Measurements from ENCODE around the gene CSTF2. TPM values are rescaled to one million over a fixed set of nuclear protein-coding genes. Genes with fewer than 3 reads are reported as not detected.

CSTF2 gene, protein sequence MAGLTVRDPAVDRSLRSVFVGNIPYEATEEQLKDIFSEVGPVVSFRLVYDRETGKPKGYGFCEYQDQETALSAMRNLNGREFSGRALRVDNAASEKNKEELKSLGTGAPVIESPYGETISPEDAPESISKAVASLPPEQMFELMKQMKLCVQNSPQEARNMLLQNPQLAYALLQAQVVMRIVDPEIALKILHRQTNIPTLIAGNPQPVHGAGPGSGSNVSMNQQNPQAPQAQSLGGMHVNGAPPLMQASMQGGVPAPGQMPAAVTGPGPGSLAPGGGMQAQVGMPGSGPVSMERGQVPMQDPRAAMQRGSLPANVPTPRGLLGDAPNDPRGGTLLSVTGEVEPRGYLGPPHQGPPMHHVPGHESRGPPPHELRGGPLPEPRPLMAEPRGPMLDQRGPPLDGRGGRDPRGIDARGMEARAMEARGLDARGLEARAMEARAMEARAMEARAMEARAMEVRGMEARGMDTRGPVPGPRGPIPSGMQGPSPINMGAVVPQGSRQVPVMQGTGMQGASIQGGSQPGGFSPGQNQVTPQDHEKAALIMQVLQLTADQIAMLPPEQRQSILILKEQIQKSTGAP
- total RNA-seq = 16.4 and 26.8 TPM in 2 replicates

DNA sequence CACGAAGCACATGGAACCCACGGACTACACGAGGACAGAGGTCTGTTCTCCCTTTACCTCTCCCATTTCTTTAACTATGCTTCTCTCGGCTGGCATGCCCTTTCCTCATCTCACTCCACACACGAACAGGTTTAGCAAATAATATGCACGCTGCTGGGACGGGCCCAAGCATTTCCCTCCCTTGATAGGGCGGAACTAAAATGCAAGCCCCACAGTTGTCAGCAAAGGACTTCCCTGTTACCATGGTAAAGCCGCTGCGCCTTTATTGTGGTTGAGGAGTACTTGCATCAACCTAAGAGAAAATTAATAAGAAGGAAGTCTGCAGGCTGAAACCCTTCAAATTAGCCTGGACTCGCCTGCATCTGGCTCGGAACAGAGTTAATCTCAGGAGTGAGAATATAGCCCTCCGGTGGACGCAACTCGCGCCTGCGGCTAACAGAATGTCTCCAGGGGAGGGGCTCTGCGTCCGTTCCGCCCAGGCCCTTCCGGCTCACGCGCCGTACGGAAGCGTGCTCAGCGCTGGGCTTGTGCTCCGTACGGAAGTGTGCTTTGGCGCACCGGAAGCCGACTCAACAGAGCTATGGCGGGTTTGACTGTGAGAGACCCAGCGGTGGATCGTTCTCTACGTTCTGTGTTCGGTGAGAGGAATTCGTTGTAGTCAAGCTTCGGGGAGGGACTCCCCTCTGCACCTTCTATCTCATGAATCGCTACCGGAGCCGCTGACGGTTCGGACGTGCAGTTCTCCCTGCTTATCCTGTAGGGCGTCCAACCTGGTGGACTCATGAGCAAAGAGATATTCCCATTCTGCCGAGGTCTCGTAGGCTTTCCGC is at the start of gene CSTF2:
CSTF2 (plus strand) TSS at position 555 of the 830 bp plus-strand sequence; CDS start at position 581, 26 bp downstream.

DNA sequence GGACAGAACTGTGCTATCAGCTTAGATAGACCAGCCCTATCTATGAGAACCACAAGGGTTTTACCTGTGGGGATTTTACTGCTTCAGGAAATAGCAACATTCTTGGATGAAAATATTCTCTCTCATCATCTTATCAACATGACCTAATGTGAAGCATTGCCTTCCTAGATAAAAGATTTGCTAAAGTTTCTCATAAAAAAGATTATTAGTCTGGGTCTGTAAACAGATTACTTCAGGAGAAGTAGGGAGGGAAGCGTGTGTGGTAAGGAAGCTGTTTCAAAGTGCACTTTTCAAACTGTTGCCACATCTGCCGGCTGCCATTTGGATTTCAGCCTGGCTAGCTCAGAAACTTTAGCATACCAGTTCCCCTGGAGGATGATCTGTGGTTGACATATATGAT is 54.1 kb downstream of the CSTF2 start, which contains the start of gene NOX1:
NOX1 (minus strand) TSS at position 35 of the 400 bp plus-strand sequence. CDS start 220 bp downstream, outside the sequence.

Other genes with a start within 250 kb of the CSTF2 start
- gene TNMD, start 235.5 kb upstream of the CSTF2 start, total RNA-seq = not detected in 2 replicates
- 14.8 and 18.5 TPM in 2 replicates for gene TSPAN6, start 183.6 kb upstream of the CSTF2 start, total RNA-seq
- gene SRPX2, start 176.2 kb upstream of the CSTF2 start, total RNA-seq = 4.0 and 4.1 TPM in 2 replicates
- gene SYTL4, start 88.3 kb upstream of the CSTF2 start, total RNA-seq = 0.38 and 0.39 TPM in 2 replicates
- not detected in 2 replicates for gene NOX1, start 54.0 kb downstream of the CSTF2 start, total RNA-seq
- 0.08 and 0.16 TPM in 2 replicates for gene XKRX, start 108.5 kb downstream of the CSTF2 start, total RNA-seq
- not detected in 2 replicates for gene ARL13A, start 149.3 kb downstream of the CSTF2 start, total RNA-seq
- 12.1 and 14.4 TPM in 2 replicates for gene TRMT2B, start 231.7 kb downstream of the CSTF2 start, total RNA-seq

Data from hair follicular keratinocyte (primary cell).